ENCODE data around the gene RCAN2.

Gene RCAN2

DNA sequence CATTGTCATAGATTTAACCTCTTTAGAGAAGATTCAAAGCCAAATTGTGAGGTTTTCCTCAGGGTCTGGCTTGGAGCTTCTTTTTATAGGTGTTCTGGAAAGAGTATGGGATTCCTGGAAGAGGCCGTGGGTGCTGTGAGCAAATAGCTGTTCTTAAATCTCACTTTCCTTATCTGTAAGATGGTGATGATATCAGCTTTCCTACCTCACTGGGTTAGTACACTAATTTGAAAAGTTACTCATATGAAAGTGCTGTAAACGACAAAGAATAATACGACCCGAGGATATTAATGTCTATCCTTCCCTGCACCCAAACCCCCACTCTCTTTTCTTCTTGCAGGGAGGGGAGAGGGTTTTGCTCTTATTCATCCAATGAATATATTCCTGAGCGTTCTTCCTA, 203.6 kb downstream of the RCAN2 start:
- no peak for DNase-seq

DNA sequence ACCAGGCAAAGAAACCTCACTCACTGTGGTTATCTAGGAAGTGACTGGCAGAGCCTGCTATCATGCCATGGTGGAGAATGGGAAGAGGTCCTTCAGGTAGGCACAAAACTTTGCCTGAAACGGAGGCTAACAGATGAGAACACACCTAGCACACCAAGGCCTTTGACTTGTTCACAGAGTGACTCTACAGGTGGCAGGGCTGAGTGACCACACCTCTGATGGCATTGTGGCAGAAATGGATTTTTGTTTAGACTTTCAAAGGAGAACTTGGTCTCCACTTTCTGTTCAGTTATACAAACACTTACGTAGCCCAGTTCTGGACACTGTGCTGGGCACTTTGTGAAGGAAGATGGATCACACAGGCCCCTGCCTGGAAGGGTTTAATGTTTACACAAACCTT, 204.2 kb downstream of the RCAN2 start:
- no peak for DNase-seq

DNA sequence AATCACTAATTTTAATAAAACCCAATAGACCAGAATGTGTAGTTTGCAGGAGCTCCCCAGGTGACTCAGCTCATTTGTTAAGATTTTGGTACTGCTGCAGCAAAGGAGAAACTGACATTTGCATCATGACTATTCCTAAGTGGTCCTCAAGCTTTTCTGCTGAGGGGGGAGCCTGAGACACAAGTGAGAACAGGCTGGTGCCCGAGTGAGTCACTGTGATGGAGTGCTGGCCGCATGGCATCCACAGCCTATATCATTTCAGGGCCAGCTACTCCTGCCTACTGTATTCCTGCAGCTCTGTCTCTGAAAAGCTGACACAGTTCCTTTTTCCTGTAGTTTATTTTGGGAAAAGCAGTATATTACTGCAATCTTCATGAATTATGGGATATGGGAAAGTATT, 206.8 kb downstream of the RCAN2 start:
- DNase-seq, result no peak

DNA sequence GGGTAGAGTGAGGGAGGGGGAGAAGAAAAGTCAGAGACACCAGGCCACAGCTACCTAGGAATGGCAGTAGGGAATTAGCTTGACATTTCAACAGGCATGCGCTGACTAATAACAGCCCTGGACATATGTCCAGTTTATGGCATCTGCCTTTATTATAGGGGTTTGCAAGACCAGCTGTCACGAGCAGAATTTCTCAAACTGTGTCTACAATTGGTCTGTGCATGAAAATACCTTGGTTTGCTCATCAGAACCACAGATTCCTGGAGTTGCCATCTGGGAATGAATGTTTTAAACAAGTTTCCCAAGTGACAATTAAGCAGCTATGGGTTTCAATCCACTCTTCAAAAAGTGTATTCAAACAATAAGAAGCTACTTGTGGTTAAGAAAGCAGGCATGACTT, 210.1 kb downstream of the RCAN2 start:
- no peak for DNase-seq

DNA sequence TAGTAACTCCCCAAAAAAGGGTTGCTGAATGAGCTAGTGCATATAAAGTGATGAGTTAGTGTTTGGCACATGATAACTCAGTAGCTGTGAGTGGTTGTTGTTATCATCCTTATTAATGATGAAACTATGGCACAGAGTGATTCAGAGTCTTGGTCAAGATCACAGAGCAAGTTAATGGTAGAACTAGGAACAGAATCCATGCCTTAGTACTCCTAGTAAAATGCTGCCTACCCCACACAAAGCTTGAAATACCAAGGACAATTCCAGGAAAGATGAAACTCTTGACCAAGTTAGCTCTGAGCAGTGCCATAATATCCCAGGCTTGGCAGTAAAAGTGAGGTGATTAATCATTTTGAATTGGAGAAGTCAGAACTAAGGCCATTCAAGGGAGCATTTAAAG, 211.4 kb downstream of the RCAN2 start:
- DNase-seq, result no peak

DNA sequence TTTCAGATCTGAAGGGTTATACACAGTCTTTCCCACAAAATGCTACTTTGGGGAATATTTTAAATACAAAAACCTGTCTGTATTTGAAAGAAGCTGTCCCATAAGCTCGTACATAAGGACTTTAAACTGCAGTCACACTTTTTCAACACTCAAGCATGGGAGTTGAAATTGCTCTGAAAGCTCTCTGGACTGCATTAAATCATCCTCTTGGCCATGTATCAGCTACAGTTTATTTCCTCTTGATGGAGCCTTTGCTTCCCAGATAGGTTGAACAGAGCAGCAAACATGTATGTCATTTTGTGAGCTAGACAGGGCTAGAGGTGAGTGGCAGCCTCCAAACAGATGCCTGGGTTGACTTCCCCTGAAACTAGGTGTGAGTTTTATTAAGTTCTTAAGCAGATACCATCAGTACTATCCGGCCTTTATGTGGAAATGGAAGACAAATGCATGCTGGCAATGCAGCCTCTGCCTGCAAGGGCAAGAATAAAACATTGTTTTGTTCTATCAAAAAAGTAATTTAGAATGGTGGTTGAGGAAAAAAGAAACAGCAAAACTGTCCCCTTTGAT, 214.6 kb downstream of the RCAN2 start:
- DNase-seq, result no peak

DNA sequence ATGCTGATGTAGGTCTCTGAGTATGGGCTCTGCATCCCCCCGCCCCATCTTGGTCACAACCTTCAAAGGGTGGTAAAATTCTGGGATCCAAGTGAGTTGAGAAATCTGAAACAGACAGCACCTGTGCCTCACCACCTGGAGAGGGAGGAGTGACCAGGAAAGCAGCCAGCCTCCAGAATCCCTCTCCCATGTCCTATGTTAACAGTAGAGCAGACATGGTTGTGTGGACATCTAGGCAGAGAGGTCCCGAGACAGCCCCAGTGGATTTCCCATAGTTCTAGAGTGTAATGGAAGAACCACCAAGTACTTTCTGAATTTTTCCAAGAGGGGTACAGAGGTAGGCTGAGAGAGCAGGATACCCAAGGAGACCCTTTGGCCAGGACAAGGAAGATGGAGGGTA, 216.7 kb downstream of the RCAN2 start:
- DNase-seq, result no peak

DNA sequence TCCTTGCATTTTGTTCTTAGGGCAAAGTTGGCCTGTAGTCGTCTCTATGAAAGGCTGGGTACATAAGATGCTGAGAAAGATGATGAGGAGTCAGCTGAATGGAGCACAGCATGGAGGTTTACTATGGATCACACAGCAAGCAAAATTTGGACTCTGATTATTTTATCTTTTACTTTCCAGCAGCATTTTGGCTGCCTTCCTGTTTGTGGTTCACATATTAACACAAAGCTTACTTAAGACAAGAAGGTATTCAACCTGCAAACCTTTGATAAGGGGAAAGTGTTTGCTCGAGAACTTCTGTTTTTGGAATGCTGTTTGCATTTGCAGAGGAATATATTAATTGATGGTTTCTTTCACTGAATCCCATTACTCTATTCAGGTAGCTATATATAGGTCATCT, 217.3 kb downstream of the RCAN2 start:
- DNase-seq, result no peak

DNA sequence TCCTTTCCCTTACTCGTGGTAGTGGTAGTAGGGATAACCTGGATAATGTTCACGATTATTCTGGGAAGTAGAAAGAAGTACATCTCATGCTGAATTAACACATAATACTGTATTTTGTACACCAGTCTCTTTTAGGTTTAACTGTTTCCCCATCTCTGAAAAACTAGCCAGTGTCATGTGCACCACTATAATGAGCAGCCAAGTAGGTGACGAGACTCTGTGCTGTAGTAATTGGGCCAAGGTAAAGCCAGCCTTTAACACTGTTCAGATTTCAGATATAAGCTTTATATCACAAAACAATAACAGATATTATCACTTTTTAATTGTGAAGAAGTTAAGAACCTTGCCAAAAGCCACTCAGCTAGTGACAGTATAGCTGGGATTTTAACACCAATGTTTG, 219.5 kb downstream of the RCAN2 start:
- no peak for DNase-seq

DNA sequence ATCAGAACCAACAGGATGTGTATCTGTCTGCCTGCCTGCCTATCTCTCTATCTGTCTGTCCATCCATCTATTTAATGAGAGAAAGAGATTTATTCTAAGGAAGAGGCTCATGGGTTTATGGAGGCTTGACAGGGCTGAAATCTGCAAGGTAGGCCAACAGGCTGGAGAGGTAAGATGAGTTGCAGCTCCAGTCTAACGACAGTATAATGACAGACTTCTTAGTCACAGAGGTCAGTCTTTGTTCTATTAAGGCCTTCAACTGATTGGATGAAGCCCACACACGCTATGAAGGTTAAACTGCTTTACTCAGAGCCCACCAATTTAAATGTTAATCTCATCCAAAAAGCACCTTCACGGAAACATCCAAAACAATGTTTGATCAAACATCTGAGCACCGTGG, 220.1 kb downstream of the RCAN2 start:
- DNase-seq, result no peak

DNA sequence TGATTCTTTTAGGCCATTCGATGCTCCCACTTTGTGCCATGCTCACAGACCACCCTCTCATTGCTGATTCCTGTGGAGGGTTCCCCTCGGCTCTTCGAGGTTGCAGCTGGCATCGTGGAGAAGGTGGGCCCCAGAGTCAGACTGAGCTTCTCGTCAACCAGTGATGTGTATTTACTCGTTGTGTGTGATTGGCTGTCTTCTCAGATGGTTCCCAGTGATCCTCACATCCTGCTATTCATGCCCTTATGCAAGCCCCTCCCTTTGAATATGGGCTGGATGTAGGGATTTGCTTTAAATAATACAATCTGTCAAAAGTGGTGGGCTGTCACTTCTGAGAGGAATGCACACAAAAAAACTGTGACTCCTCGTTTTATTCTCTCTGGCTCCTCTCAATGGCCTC, 220.9 kb downstream of the RCAN2 start:
- no peak for DNase-seq

DNA sequence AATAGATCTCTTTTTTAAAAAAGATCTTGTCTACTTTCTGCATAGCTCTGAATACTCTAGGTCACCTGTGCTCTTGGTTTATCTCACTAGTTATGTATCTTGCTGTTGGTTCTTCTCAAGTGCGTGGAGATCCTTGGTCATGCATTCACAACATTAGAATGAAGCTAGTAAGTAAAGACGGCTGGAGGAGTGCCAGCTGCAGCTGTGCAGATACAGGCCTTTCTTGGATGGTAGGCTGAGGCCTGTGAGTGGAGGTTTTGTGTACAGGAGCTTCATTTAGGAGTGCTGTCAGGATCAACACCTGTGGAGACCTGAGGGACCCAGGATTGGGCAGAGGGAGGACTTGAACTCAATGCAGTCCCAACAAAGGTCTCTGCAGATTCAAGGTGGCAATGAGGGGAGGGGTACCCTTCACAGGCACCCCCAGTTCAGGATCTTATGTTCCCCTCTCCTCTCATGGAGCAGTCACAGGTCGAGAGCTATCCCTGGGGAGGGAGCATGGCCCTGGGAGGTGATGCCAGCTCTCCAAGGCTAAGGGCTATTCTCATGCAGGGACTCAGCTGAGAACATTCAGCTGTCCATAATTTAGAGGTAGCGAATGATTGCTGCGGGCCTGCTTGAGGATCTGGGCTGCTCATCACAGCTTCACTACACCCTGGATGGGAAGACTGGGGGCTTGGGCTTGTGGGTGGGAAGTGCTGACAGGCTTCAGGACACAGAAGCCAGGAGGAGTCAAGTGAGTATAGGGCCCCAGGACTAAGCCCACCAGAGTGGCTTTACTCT, 221.6 kb downstream of the RCAN2 start:
- no peak for DNase-seq

DNA sequence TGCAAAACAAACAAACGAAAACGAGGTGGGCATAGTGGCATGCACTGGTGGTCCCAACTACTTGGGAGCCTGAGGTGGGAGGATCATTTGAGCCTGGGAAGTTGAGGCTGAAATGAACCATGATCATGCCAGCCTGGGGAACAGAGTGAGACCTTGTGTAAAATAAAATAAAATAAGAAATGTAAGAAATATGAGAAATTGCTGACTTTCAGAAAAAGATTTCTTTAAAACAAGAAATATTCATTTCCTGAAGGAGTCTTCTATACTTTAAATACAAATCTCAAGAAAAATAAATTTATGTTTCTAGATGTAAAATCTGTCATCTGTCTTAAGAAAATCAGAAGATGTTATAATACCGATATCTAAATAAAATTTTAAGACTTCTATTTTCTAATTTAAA, 223.7 kb downstream of the RCAN2 start:
- DNase-seq, result no peak

DNA sequence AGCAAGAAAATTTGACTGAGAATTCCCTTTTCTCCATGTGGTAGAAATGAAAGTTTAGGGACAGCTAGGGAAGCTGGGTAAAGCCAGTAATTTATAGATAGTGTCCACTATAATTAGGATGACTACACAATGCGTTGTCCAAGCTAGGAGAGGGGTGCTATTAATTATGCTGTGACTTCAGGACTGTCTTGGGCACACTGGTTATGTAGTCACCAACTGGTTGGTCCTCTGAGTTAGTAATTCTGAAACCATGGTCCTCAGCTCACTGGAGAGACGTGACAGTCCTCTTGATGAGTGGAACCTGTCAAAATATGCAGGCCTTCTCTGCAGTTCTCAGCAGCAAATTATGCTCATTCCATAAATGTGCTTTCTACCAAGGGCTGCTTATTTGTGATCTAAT, 225.9 kb downstream of the RCAN2 start:
- no peak for DNase-seq

DNA sequence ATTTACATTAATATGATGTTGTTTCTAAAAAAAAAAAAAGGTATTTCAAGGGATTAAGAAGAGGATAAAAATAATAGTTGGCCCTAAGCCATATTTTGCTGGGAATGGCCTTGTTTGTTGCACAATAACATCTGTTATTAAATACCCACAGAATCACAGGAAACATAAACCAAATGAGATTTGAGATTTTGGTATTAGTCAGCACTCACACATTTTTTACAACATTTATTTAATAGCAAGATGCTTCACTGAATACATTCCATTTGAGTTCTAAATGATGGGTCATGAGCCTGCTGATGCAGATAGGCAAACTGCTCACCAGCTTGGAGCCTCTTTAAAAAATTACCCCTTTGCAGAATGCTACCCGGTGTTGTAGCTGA, 227.6 kb downstream of the RCAN2 start:
- no peak for DNase-seq

DNA sequence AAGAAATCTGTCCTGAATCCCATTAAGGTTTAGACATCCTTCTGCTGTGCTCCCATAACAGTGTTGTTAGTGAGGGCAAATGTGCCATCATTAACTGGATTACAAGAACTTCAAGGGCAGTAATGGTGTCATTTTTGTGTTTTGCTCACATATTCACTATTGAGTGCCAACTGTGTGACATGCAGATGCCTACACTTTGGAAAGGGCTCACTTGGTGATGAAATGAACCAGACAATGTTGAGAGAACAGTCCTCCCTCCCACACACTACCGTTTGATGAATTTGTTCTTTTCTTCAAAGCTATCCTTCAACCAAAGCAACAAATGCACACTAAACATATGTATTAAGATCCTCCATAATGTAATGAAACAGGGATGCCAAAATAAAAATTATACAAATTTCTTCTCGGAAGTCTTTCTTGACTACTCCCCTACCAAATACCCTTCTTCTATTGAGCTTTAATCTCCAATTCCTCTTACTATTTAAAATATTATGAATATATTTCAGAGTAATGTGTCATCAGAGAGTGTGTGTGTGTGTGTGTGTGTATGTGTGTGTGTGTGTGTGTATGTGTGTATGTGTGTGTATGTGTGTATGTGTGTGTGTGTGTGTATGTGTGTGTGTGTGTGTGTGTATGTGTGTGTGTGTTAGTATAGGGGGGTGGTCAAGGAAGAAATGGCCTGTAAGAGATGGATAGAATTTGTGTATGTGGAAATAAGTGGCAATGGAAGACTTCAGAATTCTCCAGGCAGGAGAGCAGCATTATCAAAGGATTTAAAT, 228.1 kb downstream of the RCAN2 start:
- no peak for DNase-seq

DNA sequence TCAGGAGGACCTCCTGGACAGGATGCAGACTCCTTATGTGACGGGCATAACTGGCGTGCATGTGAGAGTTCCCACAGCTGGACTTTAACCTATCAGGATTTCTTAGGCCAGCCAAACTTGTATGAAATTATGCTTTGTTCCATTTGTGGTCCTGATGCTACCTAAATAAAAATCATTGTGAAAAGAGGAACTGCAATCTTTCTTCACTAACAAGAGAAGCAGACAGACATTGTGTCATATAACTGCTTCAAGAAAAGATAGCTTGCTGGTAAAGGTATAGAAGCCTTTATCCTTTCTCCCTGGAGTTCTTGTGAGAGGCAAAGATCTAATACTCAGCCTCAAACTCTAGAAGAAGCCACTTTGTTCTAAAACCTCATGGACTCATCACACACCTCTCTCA, 233.0 kb downstream of the RCAN2 start:
- no peak for DNase-seq

DNA sequence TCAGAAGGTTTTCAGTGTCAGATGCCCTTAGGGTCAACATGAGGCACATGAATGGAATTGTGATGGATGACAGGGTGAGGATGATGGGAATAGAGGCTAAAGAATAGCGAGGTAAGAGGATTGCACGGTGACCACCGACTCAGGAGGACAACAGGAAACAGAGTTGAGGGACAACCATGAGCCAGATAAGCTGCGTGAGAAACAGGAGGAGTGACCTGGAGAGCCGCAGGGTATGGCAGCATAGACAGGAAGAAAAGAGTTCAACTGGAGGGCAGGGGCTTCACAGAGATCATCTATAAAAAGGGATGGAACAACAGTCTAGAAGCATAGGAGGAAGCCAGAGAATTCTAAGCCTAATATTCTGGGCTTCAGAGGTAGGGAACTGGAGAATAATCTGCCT, 235.7 kb downstream of the RCAN2 start:
- no peak for DNase-seq

DNA sequence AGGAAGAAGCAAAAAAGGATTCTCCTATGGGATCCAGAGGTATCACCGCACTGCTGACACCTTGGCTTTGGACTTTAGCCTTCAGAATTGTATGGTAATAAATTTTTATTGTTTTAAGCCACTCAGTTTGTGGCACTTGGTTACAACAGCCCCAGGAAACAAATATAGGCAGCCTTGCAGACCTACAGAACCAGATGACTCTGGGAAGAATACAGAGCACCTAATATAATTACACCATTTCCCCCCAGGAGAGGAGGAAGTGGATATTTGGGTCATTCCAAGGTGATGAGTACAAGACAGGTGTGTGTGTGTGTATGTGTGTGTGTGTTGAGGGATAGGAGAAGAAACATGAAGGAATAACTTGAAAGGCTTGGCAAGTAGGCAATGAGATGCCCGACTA, 236.3 kb downstream of the RCAN2 start:
- DNase-seq, result no peak

DNA sequence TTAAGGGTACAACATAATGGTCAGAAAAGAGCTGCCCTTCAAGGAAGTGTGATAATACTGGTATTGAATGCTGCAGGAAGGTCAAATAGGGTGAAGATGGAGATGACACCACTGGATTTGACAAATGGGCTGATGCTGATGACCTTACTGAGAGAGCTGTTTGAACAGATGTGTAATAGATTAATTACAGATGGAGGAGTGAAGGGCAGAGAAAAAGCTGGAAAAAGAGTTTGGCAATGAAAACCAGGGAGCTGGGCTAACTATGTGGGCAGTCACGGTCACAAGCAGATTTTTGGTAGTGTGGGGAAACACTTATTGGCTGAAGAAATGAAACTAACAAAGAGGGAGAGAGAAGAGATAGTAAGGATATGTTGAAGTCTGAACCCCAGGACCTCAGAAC, 236.9 kb downstream of the RCAN2 start:
- DNase-seq, result no peak

DNA sequence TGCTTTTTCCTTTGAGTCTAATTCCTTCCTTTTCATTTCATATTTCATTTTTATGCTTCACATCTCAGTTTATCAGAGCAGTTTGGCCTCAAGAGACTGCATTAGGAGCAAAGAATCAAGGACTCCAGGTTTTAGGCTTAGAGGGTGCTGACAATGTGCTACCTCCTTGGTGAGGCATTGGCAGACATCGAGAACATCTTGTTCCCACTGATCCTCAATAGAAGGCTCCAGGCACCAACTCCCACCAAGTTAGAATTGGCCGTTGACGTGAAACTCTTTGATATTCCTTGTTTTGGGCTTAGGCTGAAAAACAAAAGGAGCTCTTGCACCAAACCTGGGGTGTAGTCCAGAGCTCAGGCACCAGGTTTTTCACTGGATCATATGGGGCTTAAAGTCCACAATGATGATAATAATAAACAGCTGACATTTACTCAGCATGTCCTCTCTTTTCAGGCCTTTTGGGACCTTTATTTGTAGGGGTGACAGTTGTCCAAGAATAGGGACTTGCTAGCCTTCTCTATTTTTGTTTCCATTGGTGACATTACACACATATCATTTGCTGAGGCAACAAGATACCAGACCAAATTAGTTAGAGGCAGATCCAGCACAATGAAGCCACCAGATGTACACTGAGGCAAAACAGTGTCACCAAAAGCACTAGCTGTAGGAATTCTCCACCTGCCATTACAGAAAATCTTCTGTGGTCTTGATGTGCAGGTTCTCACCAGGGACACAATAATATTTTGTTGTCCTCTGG, 239.5 kb downstream of the RCAN2 start:
- DNase-seq, result no peak

DNA sequence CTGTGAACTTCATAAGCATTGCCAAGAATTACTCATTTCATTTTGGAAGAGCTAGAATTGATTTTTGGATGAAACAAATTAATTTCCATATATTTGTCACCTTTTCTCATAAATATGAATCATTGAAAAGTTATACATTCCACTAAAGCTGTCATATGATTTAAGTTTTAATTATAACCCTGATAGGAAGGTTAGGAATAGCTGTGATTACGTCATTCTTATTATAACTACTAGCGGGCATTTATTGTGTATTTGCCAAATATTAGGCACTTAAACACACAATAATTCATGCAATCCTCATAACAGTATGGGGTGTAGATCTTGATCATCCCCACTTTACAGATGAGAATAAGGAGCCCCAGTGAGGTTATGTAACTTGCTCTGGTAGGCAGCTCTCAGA, 243.1 kb downstream of the RCAN2 start:
- DNase-seq, result no peak

DNA sequence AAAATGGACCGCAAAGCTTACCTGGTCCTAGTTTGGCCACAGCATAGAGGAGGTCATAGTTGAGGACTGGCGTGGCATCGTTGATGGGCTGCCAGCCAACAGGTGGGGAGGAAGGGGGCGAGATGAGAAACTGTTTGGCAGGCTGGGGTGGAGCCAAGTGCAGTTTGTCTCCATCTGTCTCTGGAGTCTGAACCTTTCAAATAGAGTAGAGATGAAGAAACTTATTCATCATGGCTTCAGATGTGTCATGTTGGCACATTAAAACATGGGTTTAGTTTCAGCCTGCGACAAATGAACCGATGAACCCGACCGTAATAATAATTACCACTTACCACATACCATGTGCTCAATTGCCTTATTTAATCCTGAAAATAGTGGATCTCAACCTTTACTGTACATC, 244.5 kb downstream of the RCAN2 start:
- no peak for DNase-seq

DNA sequence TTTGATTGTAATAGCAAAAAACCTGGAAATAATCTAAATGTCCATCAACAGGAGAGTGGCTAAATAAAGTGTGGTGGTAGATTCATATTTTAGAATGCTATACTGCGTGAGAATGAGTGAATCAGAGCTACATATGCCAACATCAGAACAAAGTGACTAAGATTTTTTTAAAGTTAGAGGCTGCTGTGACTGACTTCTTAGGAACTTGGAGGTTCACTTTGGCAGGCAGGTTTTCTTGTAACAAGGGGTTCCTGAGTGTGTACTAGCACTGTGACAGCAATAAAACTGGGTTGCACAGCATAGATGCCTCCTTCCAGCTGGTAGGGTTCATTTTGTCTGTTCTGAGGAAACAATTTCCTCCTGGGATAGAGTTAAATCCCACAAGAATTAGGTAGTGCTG, 245.2 kb downstream of the RCAN2 start:
- no peak for DNase-seq

Data from NK-92 treated with Interleukin-12 subunit alpha and Interleukin-12 subunit beta, amount 100 ng/mL, for 24 hours (cell line).